Heart right ventricle (tissue), 16 donors: Measurements from ENCODE around the gene NCSTN. TPM values are rescaled to one million over a fixed set of nuclear protein-coding genes. Genes with fewer than 3 reads are reported as not detected.

Experiments
- ATAC-seq, 8 donors: fragments of 200-7000 bp; cut with Tn5 transposase; one replicate each; pipeline ENCODE4 v1.9.1; 2020; ENCODE audit warnings: mild to moderate bottlenecking in 8 of 8, moderate library complexity in 8 of 8, moderate number of reproducible peaks in 1 of 8
- DNase-seq, 2 donors: peaks; one replicate each; pipeline ENCODE4 v3.0.0-alpha.2; 2020
- H3K27ac ChIP-seq, 10 donors: fragments of 200-600 bp; sonication (generic) in 2 of 10; one replicate each; pipeline versions ENCODE4 v1.5.0 to v1.8.0; 2020 to 2022; ENCODE audit warnings: mild to moderate bottlenecking in 3 of 10
- H3K27me3 ChIP-seq, 7 donors: fragments of 200-600 bp; one replicate each; pipeline ENCODE4 v1.8.0; 2021 to 2022; ENCODE audit warnings: mild to moderate bottlenecking in 2 of 7
- H3K36me3 ChIP-seq, 9 donors: fragments of 200-600 bp; sonication (generic) in 1 of 9; one replicate each; pipeline versions ENCODE4 v1.5.0 to v1.8.0; 2020 to 2022; ENCODE audit warnings: mild to moderate bottlenecking in 2 of 9
- H3K4me1 ChIP-seq, 9 donors: fragments of 200-600 bp; sonication (generic) in 1 of 9; one replicate each; pipeline versions ENCODE4 v1.5.0 to v1.8.0; 2020 to 2022; ENCODE audit warnings: mild to moderate bottlenecking in 4 of 9
- H3K4me3 ChIP-seq, 10 donors: fragments of 200-600 bp; sonication (generic) in 2 of 10; one replicate each; pipeline versions ENCODE4 v1.5.0 to v1.8.0; 2020 to 2022; ENCODE audit warnings: mild to moderate bottlenecking in 7 of 10, moderate library complexity in 2 of 10
- H3K9me3 ChIP-seq, 11 donors: fragments of 200-600 bp in 10 of 11; sonication (generic) in 2 of 11; one replicate each; pipeline versions ENCODE4 v1.5.0 to v1.8.0; 2013 to 2022; ENCODE audit warnings: mild to moderate bottlenecking in 2 of 11, control low read depth in 1 of 11, moderate library complexity in 1 of 11
- WGBS, 2 donors: extraction: QIAGEN DNeasy Blood & Tissue Kit; methylation state at CpG; one replicate each; pipeline ENCODE4 v1.1.7; 2013; ENCODE audit warnings: inconsistent platforms in 1 of 2; 5-methylcytosine and 5-hydroxymethylcytosine counted together
- intact Hi-C, 10 donors: fragments of 100-400 bp; cut with DNase I; formaldehyde crosslinking; loops; one replicate each; pipeline versions ENCODE4 v1.11.1 to v1.14.2; 2022
- polyA plus RNA-seq, 2 donors: library from polyadenylated mRNA; stranded (reverse); fragments of 200-250 nt; gene quantifications; one replicate each; pipeline ENCODE4 v1.2.3, GENCODE V29; 2013
- total RNA-seq, 10 donors: library from RNA; stranded (reverse); fragmentation: NEBNext Ultra II Directional in 3 of 10; extraction: Animal tissue kit (Norgen Biotek cat#: 25700) in 3 of 10; gene quantifications; one replicate each; pipeline versions ENCODE4 v1.2.1 to v1.2.4, GENCODE V29; 2021 to 2023
- TF ChIP-seq, protein P1 (sequence below), 9 donors: fragments of 200-600 bp; sonication (generic) in 2 of 9; IDR thresholded peaks; one replicate each; pipeline versions ENCODE4 v1.5.0 to v1.8.0; 2021 to 2022; ENCODE audit warnings: antibody characterized with exemption in 9 of 9, mild to moderate bottlenecking in 5 of 9, moderate library complexity in 1 of 9
- donor health status: Arrhythmogenic right ventricular cardiomyopathy.
- donor health status: ischemic (EF 13 %, LVEDD 7.1; RV severe dilation, severe dysfunction).
- donor health status: healthy with polysubstance abuse.
- donor health status: DM: no; HTN: yes; CAD: no.
- donor health status: DM: no; HTN: no; CAD: no.
- donor health status: ischemic (EF 25% LVEDD 6.9; RV normal size, moderate dysfunction).
- donor health status: ischemic (EF 25% LVEDD 5.7; RV mildly dilated, moderate dysfunction).
- donor health status: healthy.
- donor health status: DM: yes; HTN: yes; CAD: no.
- donor health status: Ischemic cardiomyopathy.
- donor health status: ischemic (EF 35%, LVEDD 5.7; RV mildly dilated, moderate dysfunction).
- donor health status: nonischemic (EF 11% LVEDD 7.7; RV severe dilation, severe dysfunction).
- donor health status: DM: yes; HTN: yes; CAD: no.
- donor health status: PGD.
- donor health status: ischemic (EF 29% LVEDD 5.4; RV normal size, mild dysfunction).
- donor health status: nonischemic (EF 23%, LVEDD 6.1; RV moderate dilation, normal function).

Gene NCSTN
- total and polyA plus RNA-seq, 12 donors, result 40.2 to 87.9 (median 70.2) TPM

DNA sequence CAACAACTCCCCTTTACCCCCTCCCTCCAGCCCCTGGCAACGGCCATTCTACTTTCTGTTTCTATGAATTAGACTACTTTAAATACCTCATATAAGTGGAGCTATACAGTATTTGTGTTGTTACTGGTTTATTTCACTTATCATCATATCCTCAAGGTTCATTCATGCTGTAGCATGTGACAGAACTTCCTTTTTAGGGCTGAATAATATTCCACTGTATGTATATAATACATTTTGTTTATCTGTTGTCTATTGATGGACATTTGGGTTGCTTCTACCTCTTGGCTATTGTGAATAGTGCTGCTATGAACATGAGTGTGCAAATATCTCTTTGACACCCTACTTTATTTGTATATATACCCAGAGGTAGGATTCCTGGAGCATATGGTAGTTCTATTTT lies 25.9 kb downstream of the NCSTN start:
- ATAC-seq (no peak), DNase-seq (no peak)
- TF ChIP-seq, protein P1, sequence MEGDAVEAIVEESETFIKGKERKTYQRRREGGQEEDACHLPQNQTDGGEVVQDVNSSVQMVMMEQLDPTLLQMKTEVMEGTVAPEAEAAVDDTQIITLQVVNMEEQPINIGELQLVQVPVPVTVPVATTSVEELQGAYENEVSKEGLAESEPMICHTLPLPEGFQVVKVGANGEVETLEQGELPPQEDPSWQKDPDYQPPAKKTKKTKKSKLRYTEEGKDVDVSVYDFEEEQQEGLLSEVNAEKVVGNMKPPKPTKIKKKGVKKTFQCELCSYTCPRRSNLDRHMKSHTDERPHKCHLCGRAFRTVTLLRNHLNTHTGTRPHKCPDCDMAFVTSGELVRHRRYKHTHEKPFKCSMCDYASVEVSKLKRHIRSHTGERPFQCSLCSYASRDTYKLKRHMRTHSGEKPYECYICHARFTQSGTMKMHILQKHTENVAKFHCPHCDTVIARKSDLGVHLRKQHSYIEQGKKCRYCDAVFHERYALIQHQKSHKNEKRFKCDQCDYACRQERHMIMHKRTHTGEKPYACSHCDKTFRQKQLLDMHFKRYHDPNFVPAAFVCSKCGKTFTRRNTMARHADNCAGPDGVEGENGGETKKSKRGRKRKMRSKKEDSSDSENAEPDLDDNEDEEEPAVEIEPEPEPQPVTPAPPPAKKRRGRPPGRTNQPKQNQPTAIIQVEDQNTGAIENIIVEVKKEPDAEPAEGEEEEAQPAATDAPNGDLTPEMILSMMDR (IDR thresholded peaks at IDR 0.05), result no peak
- peaks cover 0 to 38% (median 14%) of the 10 kb centered on the region in 7 donors for H3K27me3 ChIP-seq
- H3K9me3 ChIP-seq, result no peaks in the 10 kb centered on the region
- peaks cover 0 to 6% (median 0%) of the 10 kb centered on the region in 9 donors for H3K4me1 ChIP-seq
- whole genome bisulfite sequencing, 2 donors, result 79 to 89% methylated on average over 1 of the region's 1 CpG
- H3K27ac ChIP-seq, result no peak overlapping the region
- no peak overlapping the region for H3K4me3 ChIP-seq
- H3K36me3 ChIP-seq, result no peaks in the 10 kb centered on the region
- intact Hi-C loops, result no loop called here

DNA sequence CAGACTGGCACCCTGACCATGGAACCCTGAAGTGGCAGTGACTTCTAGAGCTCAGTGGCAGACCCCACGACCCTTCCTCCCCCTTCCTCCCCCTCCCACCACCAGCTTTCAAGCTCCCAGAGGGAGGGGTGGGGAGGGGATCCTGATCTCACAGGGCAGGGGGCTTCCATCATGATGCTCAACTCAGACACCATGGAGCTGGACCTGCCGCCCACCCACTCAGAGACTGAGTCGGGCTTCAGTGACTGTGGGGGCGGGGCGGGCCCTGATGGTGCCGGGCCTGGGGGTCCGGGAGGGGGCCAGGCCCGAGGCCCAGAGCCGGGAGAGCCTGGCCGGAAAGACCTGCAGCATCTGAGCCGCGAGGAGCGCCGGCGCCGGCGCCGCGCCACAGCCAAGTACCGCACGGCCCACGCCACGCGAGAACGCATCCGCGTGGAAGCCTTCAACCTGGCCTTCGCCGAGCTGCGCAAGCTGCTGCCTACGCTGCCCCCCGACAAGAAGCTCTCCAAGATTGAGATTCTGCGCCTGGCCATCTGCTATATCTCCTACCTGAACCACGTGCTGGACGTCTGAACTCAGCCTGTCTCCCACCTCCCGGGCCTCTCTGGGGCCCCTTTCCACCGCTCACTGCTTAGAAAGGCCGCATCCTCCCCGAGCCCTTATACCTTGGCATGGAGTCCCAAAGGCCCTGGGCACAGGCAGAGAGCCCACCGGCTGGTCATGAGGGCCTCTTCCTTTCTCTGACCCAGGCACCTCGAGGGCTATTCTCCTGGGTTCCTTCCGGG lies 27.6 kb downstream of the NCSTN start:
- Histone ChIP-seq H3K4me3 (no peak overlapping the region), H3K9me3 (no peaks in the 10 kb centered on the region), H3K27ac (no peak overlapping the region), H3K27me3 (peaks cover 0 to 38% (median 16%) of the 10 kb centered on the region in 7 donors), H3K4me1 (peaks cover 0 to 21% (median 3%) of the 10 kb centered on the region in 9 donors), H3K36me3 (no peaks in the 10 kb centered on the region)
- DNase-seq (no peak), ATAC-seq (no peak)
- intact Hi-C loops, result loop anchor here in 7 of 10 donors (10.0 kb wide), 5 partner anchors 176 to 436 kb away; partner anchors contain the start of genes CASQ1 (in 1 of the 7), IGSF8 (in 1 of the 7) and KCNJ9 (in 1 of the 7)
- 62 to 66% methylated on average over 36 to 42 of the region's 42 CpGs for WGBS, 2 donors
- TF ChIP-seq, protein P1 (IDR thresholded peaks at IDR 0.05), result no peak

DNA sequence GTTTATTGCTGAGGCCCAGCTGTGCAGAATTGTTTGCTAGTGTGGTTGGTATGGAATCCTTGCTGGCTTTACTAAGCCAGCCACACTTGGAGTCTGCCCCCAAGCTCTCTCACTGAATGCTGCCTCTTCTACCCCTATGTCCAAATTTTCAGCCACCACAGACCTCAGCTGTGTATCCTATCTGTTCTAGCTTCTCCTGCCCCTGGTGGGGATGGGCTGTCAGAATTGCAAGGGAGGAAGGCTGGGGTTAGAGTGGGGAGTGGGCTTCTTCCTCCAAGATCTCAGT lies 28.1 kb downstream of the NCSTN start:
- TF ChIP-seq, protein P1 (IDR thresholded peaks at IDR 0.05), result no peak
- Histone ChIP-seq H3K27me3 (peaks cover 0 to 38% (median 16%) of the 10 kb centered on the region in 7 donors), H3K4me1 (peaks cover 3 to 27% (median 9%) of the 10 kb centered on the region in 9 donors), H3K4me3 (no peak overlapping the region), H3K27ac (no peak overlapping the region), H3K9me3 (no peaks in the 10 kb centered on the region), H3K36me3 (no peaks in the 10 kb centered on the region)
- intact Hi-C loops, result loop anchor here in 7 of 10 donors (10.0 kb wide), 5 partner anchors 176 to 436 kb away; partner anchors contain the start of genes CASQ1 (in 1 of the 7), IGSF8 (in 1 of the 7) and KCNJ9 (in 1 of the 7)
- DNase-seq (no peak), ATAC-seq (no peak)

DNA sequence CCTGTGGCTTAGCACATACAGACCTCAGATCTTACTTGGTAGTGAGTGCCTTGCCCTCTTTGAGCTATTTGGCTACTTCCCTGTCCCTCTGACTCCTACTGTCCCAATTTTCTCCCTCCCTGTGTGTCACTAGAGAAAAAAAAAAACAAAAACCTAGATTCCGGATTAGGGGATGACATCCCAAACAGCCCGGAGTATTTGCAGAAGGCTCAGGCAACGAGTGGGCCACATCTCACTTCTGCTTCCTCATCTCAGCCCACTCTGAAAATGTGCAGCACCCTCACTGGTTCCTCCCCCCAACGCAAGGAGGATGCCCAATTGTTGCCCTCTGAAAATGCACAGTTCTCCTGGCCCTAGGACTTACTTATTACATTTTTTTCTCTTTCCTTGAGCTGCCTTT lies 28.6 kb downstream of the NCSTN start:
- H3K4me3 ChIP-seq, result no peak overlapping the region
- DNase-seq (no peak), ATAC-seq (no peak)
- intact Hi-C loops, result loop anchor here in 8 of 10 donors (1.0 to 10.0 kb wide), 6 partner anchors 12 to 437 kb away; partner anchors contain the start of genes CASQ1 (in 1 of the 8), IGSF8 (in 1 of the 8) and KCNJ9 (in 1 of the 8)
- H3K9me3 ChIP-seq, result no peaks in the 10 kb centered on the region
- no peak overlapping the region for H3K27ac ChIP-seq
- TF ChIP-seq, protein P1 (IDR thresholded peaks at IDR 0.05), result no peak
- no peaks in the 10 kb centered on the region for H3K36me3 ChIP-seq
- peaks cover 5 to 31% (median 10%) of the 10 kb centered on the region in 9 donors for H3K4me1 ChIP-seq
- 74 to 88% methylated on average over 4 of the region's 4 CpGs for WGBS, 2 donors
- H3K27me3 ChIP-seq, result peaks cover 0 to 38% (median 16%) of the 10 kb centered on the region in 7 donors
